ENCODE data around the gene RASGRP1. TPM values are rescaled to one million over a fixed set of nuclear protein-coding genes. Genes with fewer than 3 reads are reported as not detected.

Gene RASGRP1
- total RNA-seq, 4 donors from 2014 or later: 1.6 to 10.7 (median 3.8) TPM

GRCh38 chr15:38476120-38476519, 88.5 kb downstream of the RASGRP1 start:
- Histone ChIP-seq H3K4me1 (no peaks in the 10 kb centered on the region), H3K4me3 (no peak overlapping the region), H3K9me3 (no peaks in the 10 kb centered on the region), H3K27ac (no peak overlapping the region), H3K36me3 (peaks cover 0 to 24% (median 0%) of the 10 kb centered on the region in 3 donors), H3K27me3 (no peaks in the 10 kb centered on the region)
- TF ChIP-seq POLR2A (IDR thresholded peaks at IDR 0.05): no peak
- TF ChIP-seq, protein P1, sequence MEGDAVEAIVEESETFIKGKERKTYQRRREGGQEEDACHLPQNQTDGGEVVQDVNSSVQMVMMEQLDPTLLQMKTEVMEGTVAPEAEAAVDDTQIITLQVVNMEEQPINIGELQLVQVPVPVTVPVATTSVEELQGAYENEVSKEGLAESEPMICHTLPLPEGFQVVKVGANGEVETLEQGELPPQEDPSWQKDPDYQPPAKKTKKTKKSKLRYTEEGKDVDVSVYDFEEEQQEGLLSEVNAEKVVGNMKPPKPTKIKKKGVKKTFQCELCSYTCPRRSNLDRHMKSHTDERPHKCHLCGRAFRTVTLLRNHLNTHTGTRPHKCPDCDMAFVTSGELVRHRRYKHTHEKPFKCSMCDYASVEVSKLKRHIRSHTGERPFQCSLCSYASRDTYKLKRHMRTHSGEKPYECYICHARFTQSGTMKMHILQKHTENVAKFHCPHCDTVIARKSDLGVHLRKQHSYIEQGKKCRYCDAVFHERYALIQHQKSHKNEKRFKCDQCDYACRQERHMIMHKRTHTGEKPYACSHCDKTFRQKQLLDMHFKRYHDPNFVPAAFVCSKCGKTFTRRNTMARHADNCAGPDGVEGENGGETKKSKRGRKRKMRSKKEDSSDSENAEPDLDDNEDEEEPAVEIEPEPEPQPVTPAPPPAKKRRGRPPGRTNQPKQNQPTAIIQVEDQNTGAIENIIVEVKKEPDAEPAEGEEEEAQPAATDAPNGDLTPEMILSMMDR (IDR thresholded peaks at IDR 0.05): no peak
- no peak for DNase-seq

DNA sequence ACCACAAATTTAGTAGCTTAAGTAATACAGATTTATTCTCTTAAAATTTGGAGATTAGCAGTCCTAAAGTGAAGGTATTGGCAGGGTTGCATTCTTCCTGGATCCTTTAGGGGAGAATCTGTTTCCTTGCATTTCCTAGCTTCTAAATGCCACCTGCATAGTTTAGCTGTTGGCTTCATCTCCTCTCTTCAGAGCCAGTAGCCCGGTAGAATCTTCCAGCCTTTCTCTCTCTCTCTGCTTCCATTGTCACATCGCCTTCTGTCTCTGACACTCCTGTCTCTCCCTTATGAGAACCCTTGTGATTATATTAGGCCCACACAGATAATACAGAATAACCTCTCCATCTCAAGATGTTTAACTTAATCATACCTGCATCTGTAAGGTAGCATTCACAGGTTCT, 89.3 kb downstream of the RASGRP1 start:
- TF ChIP-seq, protein P1 (IDR thresholded peaks at IDR 0.05): no peak
- TF ChIP-seq POLR2A (IDR thresholded peaks at IDR 0.05): no peak
- DNase-seq: no peak
- Histone ChIP-seq H3K4me1 (no peaks in the 10 kb centered on the region), H3K9me3 (no peaks in the 10 kb centered on the region), H3K27ac (no peak overlapping the region), H3K4me3 (no peak overlapping the region), H3K27me3 (no peaks in the 10 kb centered on the region), H3K36me3 (peaks cover 0 to 24% (median 0%) of the 10 kb centered on the region in 3 donors)

DNA sequence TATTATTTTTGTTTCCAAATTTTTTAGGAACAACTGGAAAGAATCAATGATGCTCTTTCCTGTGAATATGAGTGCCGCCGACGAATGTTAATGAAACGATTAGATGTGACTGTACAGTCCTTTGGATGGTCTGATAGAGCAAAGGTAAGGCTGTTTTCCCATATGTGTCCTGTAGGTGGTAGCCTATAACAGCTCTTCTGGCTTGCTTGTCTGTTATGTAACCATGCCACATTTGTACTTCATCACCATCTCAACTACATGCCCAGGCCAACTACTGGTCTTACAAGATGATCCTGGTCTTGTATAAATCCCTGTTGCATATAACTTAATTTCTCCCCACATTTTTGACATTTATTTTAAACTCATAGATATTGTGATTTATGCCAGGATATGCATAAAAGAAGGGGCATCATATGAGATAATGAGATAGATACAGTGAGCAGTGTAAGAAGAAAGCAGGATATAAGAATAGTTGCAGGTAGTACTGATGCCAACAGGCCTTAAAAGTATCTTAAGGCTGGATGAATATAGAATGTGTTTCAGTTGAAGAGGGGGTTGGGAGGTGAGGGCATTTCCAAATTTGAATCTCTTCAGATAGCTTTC, 90.4 kb downstream of the RASGRP1 start:
- DNase-seq: peak in 1 of 3 donors; percentile 54
- H3K4me1 ChIP-seq: no peaks in the 10 kb centered on the region
- TF ChIP-seq, protein P1 (IDR thresholded peaks at IDR 0.05): peak; percentile 33 to 90 (median 77)
- no peak for TF ChIP-seq POLR2A (IDR thresholded peaks at IDR 0.05)
- no peaks in the 10 kb centered on the region for H3K27me3 ChIP-seq
- no peaks in the 10 kb centered on the region for H3K9me3 ChIP-seq
- no peak overlapping the region for H3K27ac ChIP-seq
- peaks cover 0 to 24% (median 0%) of the 10 kb centered on the region in 3 donors for H3K36me3 ChIP-seq
- no peak overlapping the region for H3K4me3 ChIP-seq

GRCh38 chr15:38471974-38472373, 92.6 kb downstream of the RASGRP1 start:
- no peaks in the 10 kb centered on the region for H3K4me1 ChIP-seq
- no peak overlapping the region for H3K27ac ChIP-seq
- DNase-seq: no peak
- no peaks in the 10 kb centered on the region for H3K9me3 ChIP-seq
- no peak overlapping the region for H3K4me3 ChIP-seq
- peaks cover 0 to 20% (median 0%) of the 10 kb centered on the region in 3 donors for H3K36me3 ChIP-seq
- H3K27me3 ChIP-seq: no peaks in the 10 kb centered on the region
- TF ChIP-seq, protein P1 (IDR thresholded peaks at IDR 0.05): no peak
- no peak for TF ChIP-seq POLR2A (IDR thresholded peaks at IDR 0.05)

DNA sequence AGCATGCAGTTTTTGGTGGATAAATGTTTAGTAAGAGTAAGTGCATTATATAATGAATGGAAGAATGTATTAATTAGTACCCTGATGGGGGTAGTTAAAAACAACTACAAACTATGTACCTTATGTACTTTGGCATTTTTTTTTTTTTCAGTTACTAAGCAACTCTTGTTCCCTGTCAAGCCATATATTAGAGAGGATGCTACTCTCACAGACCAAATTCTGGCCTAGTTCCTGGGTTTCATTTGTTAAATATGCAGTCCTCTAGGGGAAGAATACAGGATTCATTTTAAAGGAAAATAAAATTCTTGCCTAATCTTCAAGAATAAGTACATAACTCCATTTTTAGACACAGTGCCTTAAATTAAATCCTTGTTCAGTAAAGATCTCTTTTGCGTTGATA, 93.8 kb downstream of the RASGRP1 start:
- DNase-seq: no peak
- peaks cover 0 to 21% (median 0%) of the 10 kb centered on the region in 3 donors for H3K36me3 ChIP-seq
- no peaks in the 10 kb centered on the region for H3K27me3 ChIP-seq

More for the DNA sequence above, 93.8 kb downstream of the RASGRP1 start:
- Histone ChIP-seq H3K4me3 (no peak overlapping the region), H3K4me1 (no peaks in the 10 kb centered on the region), H3K9me3 (no peaks in the 10 kb centered on the region), H3K27ac (no peak overlapping the region)
- TF ChIP-seq, protein P1 (IDR thresholded peaks at IDR 0.05): no peak
- TF ChIP-seq POLR2A (IDR thresholded peaks at IDR 0.05): no peak
